Stimulated activated naive CD8-positive, alpha-beta T cell treated with anti-CD3 and anti-CD28 coated beads, Interleukin-15, Interleukin-2, amounts not matched to agents 100 ng/mL and 50 ng/mL, for 24 hours (primary cell): ENCODE measurements around the gene TACR1.

Experiments used
- H3K27ac Mint-ChIP-seq: one replicate; pipeline ENCODE4 v1.8.0; 2021; ENCODE audit warnings: mild to moderate bottlenecking, mixed read lengths
- H3K27me3 Mint-ChIP-seq: one replicate; pipeline ENCODE4 v1.8.0; 2021; ENCODE audit warnings: mixed read lengths
- H3K36me3 Mint-ChIP-seq: one replicate; pipeline ENCODE4 v1.8.0; 2021; ENCODE audit warnings: low read depth, mixed read lengths
- H3K4me1 Mint-ChIP-seq: one replicate; pipeline ENCODE4 v1.8.0; 2021; ENCODE audit warnings: low read depth, mixed read lengths
- H3K4me3 Mint-ChIP-seq: one replicate; pipeline ENCODE4 v1.8.0; 2021; ENCODE audit warnings: mild to moderate bottlenecking, mixed read lengths
- H3K9me3 Mint-ChIP-seq: one replicate; pipeline ENCODE4 v1.8.0; 2021; ENCODE audit warnings: mixed read lengths

Gene TACR1

DNA sequence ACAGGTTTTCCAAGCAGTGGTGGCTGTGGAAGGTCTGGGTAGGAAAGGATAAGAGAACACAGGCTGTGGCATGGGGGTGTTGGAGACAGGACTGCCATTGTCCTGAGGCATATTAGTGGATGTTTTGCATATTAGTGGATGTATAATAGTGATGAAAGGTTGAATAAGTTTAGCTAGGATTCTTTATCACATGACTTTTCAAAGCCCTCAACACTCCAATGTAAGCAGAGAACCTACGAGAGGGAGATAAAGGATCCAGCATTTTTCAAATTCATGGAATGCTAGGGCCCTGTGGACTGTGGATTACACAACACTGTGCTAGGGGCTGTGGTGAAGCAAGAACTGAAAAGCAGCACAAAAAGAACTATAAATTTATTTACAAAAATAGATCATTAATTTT, 177.6 kb downstream of the TACR1 start:
- Mint-ChIP-seq H3K27me3 (no peaks in the 10 kb centered on the region), H3K27ac (no peak overlapping the region), H3K4me1 (no peaks in the 10 kb centered on the region), H3K36me3 (no peaks in the 10 kb centered on the region), H3K9me3 (no peaks in the 10 kb centered on the region), H3K4me3 (no peak overlapping the region)

DNA sequence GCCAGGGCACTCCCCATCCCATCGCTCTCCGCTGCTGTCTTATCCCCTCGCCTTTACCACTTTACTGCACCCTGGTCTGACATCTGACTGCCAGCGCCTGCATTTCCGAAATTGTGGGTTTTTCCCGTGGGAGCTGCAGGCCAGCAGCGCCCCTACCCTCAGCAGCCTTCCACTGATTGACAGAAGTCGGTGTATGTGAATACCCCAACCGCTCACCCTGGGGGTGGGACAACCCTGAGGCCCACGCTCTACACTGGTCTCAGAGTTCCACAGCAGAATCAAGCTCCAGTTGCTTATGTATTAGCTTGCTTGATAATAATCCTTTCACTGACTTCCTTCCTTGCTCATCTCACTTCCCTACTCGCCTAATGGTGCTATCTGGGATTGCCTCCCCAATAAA, 178.8 kb downstream of the TACR1 start:
- Mint-ChIP-seq H3K27me3 (no peaks in the 10 kb centered on the region), H3K9me3 (no peaks in the 10 kb centered on the region)

DNA sequence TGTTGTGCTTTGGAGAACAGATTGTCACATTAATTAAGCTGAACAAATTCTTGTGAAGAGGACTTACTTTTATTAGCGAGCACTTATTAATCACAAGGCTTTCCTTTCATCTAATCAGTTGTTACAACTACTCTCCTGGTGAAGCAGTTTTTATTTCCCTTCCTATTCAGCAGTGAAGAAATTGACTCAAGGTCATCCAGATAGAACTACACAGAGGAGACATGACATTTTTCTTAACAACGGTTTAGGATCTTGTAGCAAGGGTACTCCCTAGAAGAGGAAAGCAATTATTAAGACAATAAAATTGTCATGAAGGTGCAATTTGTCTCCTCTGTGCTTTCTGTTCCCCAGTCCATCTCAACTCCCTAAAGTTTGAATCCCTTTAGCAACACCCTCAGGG, 179.5 kb downstream of the TACR1 start:
- Mint-ChIP-seq H3K36me3 (no peaks in the 10 kb centered on the region), H3K4me3 (no peak overlapping the region), H3K4me1 (no peaks in the 10 kb centered on the region), H3K9me3 (no peaks in the 10 kb centered on the region), H3K27ac (no peak overlapping the region), H3K27me3 (no peaks in the 10 kb centered on the region)

More for the DNA sequence above, 178.8 kb downstream of the TACR1 start:
- Mint-ChIP-seq H3K27ac (no peak overlapping the region), H3K4me1 (no peaks in the 10 kb centered on the region), H3K4me3 (no peak overlapping the region), H3K36me3 (no peaks in the 10 kb centered on the region)

DNA sequence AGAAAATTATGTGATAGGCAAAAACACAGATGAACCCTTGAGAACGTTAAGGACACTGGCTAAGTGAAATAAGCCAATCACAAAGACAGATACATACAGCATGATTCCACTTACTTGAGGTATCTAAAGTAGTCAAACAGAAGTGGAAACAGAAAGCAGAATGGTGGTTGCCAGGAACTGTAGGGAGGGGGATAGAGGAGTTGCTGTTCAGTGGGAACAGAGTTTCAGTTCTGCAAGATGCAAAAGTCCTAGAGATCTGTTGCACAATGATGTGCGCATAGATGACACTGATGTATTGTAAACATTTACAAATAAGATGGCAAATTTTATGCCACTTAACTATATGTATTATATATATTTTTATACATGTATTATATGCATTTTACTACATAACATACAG, 181.2 kb downstream of the TACR1 start:
- Mint-ChIP-seq H3K36me3 (no peaks in the 10 kb centered on the region), H3K4me3 (no peak overlapping the region), H3K9me3 (no peaks in the 10 kb centered on the region), H3K27me3 (no peaks in the 10 kb centered on the region), H3K27ac (no peak overlapping the region), H3K4me1 (no peaks in the 10 kb centered on the region)

DNA sequence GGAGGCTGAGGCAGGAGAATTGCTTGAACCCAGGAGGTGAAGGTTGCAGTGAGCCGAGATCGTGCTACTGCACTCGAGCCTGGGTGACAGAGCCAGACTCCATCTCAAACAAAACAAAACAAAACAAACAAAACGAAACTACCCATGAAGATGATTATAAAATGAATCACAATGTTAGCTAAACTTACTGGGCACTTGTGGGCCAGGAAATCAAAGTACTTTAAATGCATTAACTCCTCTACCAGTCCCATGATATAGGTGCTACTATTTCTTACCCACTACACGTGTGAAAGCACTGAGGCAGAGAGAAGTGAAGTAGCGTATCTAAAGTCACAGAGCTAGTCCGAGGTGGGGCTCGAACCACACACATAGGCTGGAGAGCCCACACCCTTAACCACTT, 187.2 kb downstream of the TACR1 start:
- no peak overlapping the region for H3K27ac Mint-ChIP-seq
- no peak overlapping the region for H3K4me3 Mint-ChIP-seq

DNA sequence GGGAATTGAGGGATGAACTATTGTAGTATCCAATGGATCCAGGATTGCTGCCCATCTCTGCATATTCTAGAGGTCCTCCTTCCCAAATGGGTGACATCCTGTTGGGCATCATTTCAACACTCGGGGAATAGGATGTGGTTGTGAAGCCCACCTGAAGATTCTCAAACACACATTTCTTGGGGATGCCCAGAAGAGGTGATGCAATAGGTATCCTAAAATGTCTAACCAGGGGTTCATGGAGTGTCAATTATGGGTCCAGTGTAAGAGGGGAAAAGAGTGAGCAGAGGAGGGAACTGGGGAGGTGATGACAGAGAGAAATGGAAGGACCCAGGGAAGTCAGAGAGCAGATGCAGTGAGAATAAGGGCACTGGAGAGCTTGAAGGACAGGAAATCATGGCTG, 188.7 kb downstream of the TACR1 start:
- H3K27ac Mint-ChIP-seq, result no peak overlapping the region
- H3K9me3 Mint-ChIP-seq, result no peaks in the 10 kb centered on the region
- H3K4me1 Mint-ChIP-seq, result no peaks in the 10 kb centered on the region
- no peaks in the 10 kb centered on the region for H3K27me3 Mint-ChIP-seq
- no peak overlapping the region for H3K4me3 Mint-ChIP-seq
- H3K36me3 Mint-ChIP-seq, result peaks cover 3% of the 10 kb centered on the region

More for the DNA sequence above, 187.2 kb downstream of the TACR1 start:
- Mint-ChIP-seq H3K4me1 (no peaks in the 10 kb centered on the region), H3K27me3 (no peaks in the 10 kb centered on the region), H3K36me3 (no peaks in the 10 kb centered on the region), H3K9me3 (no peaks in the 10 kb centered on the region)

DNA sequence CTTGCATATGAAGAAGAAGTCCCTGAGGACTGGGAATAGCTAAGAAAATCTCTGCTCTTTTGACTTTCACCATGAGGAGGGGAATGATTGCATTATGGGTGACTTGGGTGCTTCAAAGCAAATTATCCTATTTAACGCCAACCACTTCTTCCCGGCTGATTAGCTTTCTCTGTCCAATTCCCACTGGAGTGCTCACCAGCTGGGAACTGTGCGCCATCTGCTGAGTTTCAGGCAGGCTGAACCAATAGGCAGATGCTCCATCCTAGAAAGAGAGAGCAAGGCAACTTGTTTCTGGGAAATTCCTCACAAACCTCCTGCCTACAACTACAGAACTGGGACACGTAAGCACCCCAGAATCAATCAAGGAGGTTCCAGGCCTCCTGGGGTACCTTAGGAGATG, 191.5 kb downstream of the TACR1 start:
- Mint-ChIP-seq H3K27ac (no peak overlapping the region), H3K36me3 (peaks cover 3% of the 10 kb centered on the region), H3K4me3 (no peak overlapping the region), H3K9me3 (no peaks in the 10 kb centered on the region), H3K27me3 (no peaks in the 10 kb centered on the region), H3K4me1 (no peaks in the 10 kb centered on the region)

DNA sequence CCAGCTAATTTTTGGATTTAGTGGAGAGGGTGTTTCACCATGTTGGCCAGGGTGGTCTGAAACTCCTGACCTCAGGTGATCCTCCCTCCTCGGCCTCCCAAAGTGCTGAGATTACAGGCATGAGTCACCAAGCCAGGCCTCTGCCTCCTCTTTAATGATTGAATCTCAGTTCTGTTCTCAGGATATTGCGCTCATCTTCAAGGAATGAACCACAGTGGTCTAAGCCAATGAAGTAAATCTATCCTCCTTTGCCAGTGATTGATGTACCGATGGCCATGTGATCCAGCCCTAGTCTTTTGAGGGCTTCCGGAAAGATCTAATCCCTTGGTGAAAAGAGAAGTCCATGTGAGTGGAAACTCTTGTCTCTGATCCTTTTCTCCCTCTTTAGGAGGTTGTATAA, 192.3 kb downstream of the TACR1 start:
- no peaks in the 10 kb centered on the region for H3K9me3 Mint-ChIP-seq
- H3K4me1 Mint-ChIP-seq, result no peaks in the 10 kb centered on the region
- no peak overlapping the region for H3K27ac Mint-ChIP-seq
- no peaks in the 10 kb centered on the region for H3K27me3 Mint-ChIP-seq
- H3K4me3 Mint-ChIP-seq, result no peak overlapping the region
- H3K36me3 Mint-ChIP-seq, result peaks cover 3% of the 10 kb centered on the region

DNA sequence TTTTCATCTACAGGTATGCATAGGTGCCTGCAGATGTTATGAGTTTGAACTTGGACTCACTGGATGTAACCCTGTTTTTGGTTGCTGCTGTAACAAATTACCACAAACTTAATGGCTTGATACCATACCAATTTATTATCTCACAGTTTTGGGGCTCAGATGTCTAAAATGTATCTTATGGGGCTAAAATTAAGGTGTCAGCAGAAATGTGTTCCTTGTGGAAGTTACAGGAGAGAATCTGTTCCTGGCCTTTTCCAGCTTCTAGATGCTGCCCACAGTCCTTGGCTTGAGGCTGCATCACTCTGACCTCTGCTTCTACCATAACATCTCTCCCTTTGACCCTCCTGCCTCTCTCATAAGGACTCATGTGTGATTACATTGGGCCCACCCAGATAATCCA, 193.3 kb downstream of the TACR1 start:
- no peaks in the 10 kb centered on the region for H3K9me3 Mint-ChIP-seq
- peaks cover 3% of the 10 kb centered on the region for H3K36me3 Mint-ChIP-seq
- no peak overlapping the region for H3K27ac Mint-ChIP-seq
- H3K4me1 Mint-ChIP-seq, result no peaks in the 10 kb centered on the region
- no peak overlapping the region for H3K4me3 Mint-ChIP-seq
- no peaks in the 10 kb centered on the region for H3K27me3 Mint-ChIP-seq

DNA sequence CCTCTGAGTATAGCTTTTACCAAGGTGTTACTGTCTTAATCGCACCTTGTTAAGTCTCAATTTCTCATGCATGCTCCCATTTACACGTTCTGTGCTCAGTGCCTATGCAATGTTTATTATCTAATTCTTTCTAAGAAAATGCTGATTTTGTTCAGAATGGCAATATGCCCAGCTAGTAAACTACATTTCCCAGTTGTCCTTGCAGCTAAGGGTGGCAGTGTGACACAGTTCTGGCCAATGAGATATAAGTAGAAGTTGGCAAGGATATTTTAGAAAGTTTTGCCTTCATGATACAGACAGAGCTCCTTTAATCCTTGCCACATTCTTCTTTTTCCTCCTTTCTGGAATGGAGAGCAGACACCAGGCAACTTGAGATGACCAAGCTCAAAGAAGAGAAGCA, 195.5 kb downstream of the TACR1 start:
- Mint-ChIP-seq H3K27ac (no peak overlapping the region), H3K27me3 (no peaks in the 10 kb centered on the region), H3K4me1 (no peaks in the 10 kb centered on the region), H3K36me3 (peaks cover 7% of the 10 kb centered on the region), H3K4me3 (no peak overlapping the region), H3K9me3 (no peaks in the 10 kb centered on the region)

DNA sequence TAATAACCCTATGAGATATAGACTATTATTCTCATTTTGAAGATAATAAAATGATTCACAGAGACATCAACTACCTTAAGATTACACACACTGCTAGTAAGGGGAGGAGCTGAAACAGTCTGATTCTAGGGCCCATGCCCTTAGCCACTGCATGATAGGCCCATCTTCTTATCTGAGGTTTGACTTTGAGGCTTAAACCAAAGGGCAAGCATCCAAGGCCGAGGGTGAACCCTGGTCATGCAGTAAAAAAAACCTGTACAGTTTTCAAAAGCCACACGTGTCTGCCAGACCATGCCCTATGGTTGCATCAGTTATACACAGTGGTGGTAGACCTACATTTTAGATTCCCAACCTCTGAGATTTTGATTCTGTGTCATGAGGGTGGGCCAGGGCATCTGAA, 196.0 kb downstream of the TACR1 start:
- H3K27ac Mint-ChIP-seq, result no peak overlapping the region
- H3K36me3 Mint-ChIP-seq, result peaks cover 11% of the 10 kb centered on the region
- H3K9me3 Mint-ChIP-seq, result no peaks in the 10 kb centered on the region
- no peaks in the 10 kb centered on the region for H3K4me1 Mint-ChIP-seq
- no peak overlapping the region for H3K4me3 Mint-ChIP-seq
- H3K27me3 Mint-ChIP-seq, result no peaks in the 10 kb centered on the region

DNA sequence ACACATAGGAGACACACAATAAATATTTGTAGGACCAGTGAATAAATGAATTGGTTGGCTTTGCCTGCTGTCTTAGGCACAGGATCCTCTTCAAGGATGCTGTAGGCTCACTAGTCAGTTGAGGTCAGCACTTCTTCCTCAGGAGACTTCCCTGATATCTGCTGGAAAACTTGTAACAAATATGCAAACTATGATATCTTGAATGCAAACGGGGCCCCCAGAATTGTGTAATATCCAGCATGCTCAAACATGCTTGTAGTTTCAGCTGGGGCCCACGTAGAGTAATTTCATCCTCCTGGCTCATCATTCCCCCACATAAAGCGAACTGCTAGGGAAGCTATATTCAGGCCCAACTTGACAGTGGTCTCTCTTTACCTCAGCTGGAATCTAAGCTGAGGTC, 197.3 kb downstream of the TACR1 start:
- Mint-ChIP-seq H3K27ac (no peak overlapping the region), H3K36me3 (peaks cover 20% of the 10 kb centered on the region), H3K27me3 (no peaks in the 10 kb centered on the region), H3K9me3 (peaks cover 3% of the 10 kb centered on the region), H3K4me1 (no peaks in the 10 kb centered on the region), H3K4me3 (no peak overlapping the region)

DNA sequence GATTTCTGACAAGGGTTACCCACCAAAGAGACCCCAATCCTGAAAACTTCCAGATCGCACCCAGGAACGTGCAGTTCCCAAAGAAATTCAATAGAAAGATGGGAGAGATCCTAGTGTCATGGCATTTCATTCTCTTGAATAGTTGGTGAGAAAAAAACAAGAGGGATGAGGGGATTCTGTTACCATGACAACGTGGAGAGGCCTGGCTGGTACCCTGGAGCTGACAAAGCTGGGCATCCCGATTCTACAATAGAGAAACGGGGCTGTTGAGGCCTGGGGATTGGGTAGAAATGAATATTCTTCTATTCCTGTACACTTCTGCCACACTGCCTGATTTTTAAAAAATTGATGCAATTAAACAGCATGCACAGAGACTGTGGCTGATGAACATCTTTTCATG, 199.9 kb downstream of the TACR1 start:
- H3K9me3 Mint-ChIP-seq, result peaks cover 3% of the 10 kb centered on the region
- H3K36me3 Mint-ChIP-seq, result peaks cover 17% of the 10 kb centered on the region
- H3K4me1 Mint-ChIP-seq, result no peaks in the 10 kb centered on the region
- no peak overlapping the region for H3K27ac Mint-ChIP-seq
- H3K27me3 Mint-ChIP-seq, result no peaks in the 10 kb centered on the region
- no peak overlapping the region for H3K4me3 Mint-ChIP-seq
